ENCODE data around the gene CCDC40.
"Not testable (repeated sequence)": the region's sequence is repeated elsewhere in the genome, so short reads cannot be mapped to it uniquely, and the experiment has no call there.

CCDC40 gene, protein sequence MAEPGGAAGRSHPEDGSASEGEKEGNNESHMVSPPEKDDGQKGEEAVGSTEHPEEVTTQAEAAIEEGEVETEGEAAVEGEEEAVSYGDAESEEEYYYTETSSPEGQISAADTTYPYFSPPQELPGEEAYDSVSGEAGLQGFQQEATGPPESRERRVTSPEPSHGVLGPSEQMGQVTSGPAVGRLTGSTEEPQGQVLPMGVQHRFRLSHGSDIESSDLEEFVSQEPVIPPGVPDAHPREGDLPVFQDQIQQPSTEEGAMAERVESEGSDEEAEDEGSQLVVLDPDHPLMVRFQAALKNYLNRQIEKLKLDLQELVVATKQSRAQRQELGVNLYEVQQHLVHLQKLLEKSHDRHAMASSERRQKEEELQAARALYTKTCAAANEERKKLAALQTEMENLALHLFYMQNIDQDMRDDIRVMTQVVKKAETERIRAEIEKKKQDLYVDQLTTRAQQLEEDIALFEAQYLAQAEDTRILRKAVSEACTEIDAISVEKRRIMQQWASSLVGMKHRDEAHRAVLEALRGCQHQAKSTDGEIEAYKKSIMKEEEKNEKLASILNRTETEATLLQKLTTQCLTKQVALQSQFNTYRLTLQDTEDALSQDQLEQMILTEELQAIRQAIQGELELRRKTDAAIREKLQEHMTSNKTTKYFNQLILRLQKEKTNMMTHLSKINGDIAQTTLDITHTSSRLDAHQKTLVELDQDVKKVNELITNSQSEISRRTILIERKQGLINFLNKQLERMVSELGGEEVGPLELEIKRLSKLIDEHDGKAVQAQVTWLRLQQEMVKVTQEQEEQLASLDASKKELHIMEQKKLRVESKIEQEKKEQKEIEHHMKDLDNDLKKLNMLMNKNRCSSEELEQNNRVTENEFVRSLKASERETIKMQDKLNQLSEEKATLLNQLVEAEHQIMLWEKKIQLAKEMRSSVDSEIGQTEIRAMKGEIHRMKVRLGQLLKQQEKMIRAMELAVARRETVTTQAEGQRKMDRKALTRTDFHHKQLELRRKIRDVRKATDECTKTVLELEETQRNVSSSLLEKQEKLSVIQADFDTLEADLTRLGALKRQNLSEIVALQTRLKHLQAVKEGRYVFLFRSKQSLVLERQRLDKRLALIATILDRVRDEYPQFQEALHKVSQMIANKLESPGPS

DNA sequence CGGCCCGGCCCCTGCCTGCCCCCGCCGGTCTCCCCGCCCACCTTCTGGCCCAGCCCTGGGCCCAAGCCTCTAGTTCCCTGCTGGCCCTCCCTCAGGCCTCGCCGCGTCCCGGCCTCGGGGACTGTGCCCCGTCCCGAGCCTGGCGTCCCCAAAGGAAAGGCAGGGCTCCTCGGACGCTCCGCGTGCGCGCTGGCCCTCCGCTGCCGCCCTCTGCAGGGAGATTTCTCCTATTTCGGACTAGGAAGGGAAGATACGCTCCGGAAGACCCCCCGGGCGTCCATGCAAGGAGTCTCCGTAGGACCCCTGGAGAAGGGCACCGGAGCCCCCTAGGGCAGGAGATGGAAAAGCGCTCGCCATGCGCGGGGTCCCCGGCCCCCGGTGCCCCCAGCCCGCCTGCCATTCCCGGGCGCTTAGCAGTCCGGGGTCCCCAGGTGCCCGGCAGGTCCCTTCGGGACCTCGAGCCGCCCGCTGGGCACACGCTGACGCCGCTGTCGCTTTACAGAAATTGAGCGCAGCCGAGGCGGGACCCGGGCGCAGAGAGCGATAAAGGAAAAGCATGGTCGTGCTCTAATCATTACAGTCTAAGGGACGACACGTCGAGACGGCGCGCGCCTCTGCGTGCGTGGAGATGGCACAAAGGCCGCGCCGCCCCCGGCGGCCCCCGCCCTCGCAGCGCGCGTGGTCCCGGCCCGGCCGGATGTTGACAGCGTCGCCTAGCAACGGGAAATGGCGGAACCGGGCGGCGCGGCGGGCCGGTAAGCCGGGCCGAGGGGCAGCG lies at the start of gene CCDC40:
Gene CCDC40, plus strand, starts transcription at position 706 of the 778 bp plus-strand sequence. Its CDS starts 21 bp downstream, at position 727.
- FAIRE-seq = no peak

DNA sequence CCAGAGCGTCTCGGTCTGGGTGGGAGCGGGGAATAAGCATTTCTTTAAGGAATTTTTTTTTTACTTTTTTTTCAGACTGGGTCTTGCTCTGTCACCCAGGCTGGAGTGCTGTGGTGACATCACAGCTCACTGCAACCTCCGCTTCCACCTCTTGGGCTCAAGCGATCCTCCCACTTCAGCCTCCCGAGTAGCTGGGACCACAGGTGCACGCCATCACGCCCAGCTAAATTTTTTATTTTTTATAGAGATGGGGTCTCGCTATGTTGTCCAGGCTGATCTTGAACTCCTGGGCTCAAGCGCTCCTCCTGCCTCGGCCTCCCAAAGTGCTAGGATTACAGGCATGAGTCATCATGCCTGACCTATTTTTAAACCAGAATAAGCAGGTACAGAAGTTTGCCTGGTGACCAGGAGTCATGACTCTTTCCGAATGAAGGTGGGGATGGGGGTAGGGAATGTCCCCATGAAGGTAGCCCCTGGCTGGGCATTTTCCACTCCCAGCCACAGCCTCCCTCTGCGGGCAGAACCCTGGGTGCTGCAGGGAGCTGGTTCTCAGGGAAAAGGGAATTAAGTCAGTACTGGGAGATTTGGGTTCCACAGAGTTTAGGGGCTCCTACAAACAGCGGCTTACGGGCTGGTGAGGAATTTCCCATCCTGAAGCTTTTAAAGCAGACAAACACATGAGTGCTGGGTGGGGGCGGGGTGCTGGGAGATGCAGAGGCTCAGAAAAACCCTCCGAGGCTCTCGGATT lies 49.1 kb upstream of the CCDC40 start:
- FAIRE-seq = no peak

DNA sequence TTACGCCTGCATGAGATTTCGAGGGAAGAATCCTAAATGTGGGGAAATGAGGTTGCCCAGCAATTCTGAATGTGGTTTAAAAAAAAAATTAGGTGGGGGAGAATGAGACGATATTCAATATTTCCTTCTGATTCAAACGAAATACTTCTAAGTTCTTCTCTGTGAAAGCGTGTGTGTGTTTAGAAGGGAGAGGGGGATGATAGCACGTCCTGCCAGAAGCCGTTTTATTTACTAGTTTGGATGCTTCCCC lies 48.6 kb upstream of the CCDC40 start:
- no peak for FAIRE-seq

DNA sequence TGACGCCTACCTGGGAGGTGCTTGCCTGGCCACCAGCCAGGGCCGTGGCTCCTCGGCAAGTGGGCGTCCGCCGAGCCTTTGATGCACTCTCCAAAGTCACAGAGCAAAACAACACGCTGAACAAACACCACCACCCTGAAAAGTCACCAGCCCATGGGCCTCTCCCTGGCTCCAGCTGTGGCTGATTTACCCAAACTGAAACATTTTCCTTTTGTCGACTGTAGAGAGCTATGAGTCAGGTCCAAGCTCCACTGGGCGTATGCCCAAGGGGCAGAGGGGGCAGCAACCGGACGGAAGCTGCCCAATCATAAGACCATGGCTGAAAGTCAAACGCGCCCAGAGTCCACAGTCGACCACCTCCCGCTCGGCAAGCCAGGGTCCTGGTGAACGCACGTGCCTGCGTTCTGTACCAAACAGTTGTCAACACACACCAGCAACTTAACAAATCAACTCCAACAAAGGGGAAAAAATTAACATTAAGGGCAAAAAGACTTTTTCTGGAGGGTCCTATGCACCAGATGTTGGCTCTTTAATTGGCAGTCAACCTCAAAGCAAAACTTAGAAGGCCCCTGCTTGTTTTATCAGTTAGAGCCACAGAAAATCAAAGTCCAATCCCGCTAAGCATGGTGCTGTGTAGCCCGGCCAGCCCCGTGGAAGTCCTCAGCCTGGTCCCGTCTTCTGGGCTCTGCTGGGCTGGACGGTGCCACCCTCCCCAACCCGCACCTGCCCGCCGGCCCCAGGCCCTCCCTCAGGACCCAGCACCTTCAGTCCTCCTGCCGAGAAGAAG lies 48.1 kb upstream of the CCDC40 start:
- FAIRE-seq = no peak

DNA sequence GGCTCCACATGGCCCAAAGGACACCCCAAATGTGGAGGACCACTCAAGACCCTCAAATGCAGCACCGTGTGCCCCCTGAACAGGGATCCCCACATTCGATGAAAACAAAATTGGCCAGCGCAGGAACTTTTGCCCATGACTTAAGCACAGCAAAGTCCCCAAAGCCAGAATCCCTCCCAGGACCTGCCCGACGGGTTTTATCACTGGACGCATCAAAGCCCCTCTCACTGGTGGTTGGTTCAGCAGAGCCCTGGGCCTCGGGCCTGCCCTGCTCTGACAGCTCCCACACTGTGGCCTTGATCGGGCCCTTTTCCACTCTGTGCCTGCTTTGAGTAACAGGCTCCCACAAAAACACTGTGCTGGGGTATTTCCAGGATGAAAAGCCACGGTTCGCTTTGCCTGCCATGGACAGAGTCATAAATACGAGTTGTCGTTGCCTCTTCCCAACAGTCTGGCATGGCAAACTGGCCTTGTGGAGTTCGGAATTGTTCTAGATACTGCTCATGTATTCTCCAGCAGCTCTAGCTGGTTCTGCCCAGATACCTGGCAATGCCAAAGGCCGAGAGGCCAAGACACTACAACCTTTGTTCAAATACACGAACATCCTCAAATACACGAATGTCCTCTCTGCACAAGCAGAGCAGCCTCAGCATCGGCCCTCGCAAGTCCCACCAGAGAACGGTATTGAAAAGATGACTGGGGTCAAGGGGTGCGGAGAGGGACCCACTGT lies 47.2 kb upstream of the CCDC40 start:
- FAIRE-seq = no peak

DNA sequence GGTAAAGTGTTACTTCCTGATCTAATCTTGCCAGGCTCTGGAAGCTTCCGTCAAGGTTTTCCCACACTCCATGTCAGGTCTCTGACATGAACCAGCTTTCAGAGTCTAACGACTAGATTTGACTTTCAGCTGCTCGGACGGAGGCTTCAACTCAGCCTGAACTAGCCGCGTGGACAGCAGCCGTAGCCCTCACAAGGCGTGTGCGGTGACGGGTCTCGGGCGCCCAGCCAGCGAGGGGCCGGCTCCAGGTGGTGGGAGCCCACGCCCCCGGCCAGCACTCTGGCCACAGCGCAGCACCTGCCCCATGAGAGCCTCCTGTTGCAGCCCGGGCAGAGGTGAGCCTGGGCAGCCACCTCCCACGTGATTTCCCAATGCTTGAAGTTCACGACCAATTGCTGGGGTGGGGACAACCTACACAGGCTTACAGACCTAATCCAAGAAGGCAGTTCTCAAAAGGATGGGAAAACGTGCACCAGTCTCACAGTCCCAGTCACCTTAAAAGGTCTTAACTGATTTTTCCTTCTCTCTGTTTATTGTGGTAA lies 46.3 kb upstream of the CCDC40 start:
- no peak for FAIRE-seq

DNA sequence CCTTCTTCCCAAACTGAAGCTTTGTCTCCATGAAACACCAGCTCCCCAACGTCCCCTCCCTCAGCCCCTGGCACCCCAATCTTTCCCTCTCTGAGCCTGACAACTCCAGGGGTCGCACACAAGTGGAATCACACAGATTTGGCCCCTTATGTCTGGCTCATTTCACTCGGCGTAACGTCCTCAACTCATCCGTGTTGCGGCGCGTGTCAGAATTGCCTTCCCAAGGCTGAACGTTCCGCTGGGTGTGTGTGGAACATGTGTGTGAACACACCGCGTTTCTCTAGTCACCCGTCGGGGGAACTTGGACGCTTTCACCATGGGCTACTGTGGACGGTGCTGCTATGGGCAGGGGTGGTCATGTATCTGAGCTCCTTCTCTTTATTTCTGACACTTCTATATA lies 45.7 kb upstream of the CCDC40 start:
- FAIRE-seq = no peak

DNA sequence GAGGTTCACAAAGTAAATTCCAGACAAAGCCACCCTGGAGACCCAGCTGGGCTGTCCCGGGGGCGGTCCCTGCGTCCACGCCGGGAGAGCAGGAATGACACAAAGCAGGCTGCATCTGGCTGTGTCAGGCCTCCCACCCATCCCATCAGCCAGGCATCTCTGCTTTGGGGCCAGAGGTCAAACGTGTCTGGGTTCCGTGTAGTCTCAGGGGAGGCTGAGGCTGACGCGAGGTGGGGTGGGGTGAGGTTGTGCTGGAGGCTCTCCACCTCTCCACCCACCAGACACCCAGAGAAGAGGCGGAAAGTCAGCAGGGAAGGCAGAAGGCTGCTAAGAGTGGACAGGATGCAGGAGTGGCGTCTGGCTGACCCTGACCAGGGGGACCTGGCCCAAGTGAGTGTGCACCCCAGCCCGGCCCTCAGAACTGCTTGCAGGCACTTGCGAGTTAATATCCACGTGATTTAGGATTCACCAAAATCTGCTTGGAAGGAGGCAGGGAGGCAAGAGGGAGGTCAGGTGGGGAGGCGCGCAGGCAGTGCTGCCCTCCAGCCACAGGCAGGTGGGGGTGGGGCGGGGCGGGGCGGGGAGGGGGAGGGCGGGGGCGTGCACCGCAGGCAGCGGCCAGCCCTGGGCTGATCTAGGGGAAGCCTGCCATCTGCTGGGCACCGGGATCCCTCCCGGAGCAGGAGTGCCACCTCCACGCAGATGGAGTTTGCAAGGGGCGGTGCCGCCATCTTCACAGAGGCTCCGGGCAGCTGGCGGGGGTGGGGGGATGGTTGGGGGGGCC lies 45.1 kb upstream of the CCDC40 start:
- FAIRE-seq = no peak

DNA sequence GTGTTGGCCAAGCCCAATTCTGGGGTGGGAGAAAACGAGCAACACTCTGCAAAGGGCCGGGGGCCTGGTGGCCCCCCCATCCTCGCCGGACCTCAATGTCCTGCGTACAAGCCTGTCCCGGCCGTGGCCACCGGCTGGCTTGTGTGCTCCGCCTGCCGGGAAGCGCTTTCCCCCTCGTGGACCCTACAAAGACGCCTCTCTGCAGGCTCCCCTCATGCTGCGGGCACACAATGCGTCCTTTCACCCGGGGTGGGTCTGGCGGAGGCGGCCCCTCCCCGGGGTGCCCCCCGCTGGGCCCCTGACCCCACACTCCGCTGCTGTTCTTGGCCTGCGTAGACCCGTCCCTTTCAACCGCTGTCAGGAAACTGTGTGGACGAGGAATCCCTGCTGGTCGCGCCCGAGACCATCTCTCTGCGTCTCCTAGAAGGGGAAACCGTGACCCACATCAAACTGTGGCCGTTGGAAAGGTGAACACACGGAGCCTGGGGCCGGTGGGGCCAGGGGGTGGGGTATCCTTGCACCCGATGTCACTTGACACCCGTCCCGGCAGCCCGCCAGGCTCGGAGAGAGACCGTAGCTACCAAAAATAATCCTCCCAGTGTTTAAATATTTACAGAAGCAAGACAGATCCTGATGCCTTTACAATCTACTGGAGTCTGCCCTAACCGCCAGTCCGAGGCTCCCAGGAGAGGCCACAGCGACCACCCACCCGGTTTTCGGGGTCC lies 44.4 kb upstream of the CCDC40 start:
- no peak for FAIRE-seq

DNA sequence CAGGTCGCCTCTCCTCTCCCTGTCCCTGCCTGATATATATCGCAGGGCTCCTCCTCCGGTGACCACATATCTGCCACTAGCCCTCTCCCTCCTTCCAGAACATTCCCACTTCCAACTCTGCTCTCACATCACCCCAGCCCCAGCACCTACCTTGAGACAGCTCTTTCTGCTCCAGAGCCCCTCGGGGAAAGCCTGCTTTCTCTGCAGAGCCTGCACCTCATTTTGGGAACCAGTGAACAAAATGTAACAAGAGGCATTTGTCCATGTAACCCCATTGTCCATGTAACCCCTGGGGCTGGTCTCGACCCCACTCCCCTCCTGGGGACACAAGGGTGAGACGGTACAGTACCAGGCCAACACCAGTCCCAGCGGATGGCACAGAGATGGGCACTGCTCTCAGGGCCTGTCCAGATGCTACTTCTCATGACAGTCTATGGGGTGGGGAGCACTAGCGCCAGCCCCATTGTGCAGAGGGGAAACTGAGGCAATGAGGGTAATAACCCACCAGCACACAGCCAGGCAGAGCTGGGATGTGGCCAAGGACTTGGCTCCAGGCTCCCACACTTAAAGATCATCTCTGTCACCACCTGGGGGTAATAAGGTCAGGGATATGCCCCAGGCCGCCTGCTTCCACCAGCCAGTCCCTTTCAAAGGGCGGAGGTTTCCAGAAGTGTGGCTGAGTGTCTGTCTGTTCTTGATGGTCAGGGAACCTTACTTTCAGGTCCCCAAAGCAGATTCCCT lies 43.6 kb upstream of the CCDC40 start:
- FAIRE-seq = no peak

DNA sequence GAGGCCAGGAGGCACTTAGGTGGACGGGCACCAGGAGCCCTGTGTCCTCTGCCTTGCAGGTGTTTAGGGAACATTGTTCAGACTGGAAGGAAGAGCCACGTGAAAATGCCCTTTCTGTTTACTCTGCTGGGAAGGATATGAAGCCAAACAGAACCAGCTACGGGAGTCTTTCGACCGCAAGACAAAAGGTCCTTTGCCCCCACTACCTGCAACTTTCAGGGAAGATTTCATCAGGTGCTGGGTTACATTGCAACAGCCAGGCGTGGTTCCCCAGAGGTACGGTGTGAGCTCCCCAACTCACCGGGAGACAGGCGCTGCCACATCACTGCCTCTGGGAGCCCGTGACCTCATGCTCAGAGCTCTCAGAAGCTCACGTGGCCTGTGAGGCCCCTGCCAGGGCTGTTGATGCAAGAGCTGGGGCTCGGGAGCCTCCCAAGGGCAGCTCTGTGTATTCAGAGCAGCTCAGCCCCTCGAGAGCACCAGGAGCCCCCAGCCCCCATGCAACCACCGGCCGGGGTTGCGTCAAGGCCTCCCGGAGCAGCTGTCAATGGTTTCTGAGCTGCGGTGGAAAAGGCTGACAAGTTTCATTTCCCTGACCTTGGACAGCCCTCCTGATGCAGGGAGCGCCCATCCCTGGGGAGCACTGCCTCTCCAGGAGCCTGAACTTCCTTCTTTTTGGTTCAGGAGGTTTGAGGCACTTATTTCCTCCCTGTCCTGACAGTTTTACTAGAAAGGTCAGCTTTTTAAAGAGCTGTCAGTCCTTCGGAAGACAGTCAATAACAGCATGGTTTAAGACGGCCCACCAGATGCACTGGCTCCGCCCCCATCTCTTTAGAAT lies 42.8 kb upstream of the CCDC40 start:
- no peak for FAIRE-seq

DNA sequence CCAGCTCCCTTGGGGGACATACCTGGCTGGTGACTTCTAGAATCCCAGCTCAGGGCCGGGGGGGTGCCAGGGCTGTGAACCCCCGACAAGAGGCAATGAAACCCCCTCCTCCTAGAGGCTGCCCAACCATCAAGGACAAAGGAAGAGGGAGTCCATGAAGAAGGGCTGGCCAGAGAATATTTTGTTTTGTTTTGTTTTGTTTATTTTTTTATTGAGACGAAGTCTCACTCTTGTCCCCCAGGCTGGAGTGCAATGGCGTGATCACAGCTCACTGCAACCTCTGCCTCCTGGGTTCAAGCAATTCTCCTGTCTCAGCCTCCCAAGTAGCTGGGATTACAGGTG lies 42.2 kb upstream of the CCDC40 start:
- not testable (repeated sequence) for FAIRE-seq

DNA sequence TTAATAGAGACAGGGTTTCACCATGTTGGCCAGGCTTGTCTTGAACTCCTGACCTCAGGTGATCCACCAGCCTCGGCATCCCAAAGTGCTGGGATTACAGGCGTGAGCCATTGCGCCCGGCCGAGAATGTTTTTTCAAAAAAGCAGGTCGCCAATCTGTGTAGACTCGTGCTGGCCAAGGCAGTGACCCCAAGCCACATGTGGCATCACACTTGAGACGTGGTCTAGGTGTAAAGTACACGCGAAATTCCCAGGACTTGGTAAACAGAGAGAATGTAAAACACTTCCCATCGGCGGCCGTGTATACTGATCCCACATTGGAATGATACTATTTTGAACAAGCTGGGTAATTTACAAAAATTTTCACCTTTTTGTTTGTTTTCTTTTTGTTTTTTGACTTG lies 41.8 kb upstream of the CCDC40 start:
- no peak for FAIRE-seq

DNA sequence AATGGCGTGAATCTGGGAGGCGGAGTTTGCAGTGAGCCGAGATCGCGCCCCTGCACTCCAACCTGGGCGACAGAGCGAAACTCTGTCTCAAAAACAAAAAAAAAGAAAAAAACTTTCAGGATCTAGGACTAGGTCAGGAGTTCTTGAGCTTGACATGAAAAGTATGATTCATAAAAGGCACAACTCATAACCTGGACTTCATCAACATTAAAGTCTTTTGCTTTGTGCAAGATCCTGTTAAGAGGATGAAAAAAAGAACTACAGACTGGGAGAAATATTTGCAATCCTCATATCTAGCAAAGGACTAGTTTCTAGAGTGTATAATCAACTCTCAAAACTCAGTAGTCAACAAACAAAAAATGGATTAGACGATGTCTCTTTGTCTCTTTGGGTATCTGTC lies 40.7 kb upstream of the CCDC40 start:
- FAIRE-seq = no peak

DNA sequence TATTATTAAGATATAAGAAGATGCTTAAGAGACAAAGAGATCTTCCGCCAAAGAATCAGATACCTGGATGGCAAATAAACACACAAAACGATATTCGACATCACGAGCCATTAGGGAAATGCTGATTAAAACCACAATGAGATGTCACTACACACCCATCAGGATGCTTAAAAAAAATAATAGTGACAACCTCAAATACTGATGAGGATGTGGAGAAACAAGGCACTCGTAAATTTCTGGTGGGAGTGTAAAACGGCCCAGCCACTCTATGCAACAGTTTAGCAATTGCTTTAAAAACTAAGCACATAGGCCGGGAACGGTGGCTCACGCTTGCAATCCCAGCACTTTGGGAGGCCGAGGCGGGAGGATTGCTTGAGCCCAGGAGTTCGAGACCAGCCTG lies 40.2 kb upstream of the CCDC40 start:
- FAIRE-seq = no peak

DNA sequence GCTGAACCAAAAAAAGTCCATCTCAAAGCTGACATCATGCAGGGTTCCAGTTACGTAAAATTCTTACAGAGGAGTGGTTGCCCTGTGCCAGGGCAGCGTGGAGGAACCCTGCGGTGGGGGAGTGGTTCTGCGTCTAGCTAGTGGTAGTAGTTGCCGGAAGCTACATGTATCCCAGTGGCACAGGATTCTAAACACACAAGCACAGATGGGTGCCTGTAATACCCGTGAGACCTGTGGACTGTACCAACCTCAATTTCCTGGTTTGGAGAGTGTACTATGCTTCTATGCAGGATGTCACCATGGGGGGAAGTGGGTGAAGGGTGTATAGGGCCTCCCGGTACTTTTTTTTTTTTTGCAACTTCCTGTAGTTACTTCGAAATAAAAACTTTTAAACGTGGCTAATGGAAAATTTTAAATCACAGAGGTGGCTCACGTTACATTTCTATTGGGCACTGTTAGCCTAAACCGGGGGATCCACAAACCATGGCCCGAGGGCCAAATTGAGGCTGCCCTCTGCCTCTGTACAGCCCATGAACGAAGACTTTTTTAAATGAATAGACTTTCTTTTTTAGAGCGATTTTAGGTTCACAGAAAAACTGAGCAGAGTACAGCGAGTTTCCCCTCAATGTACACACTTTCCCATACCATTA lies 39.3 kb upstream of the CCDC40 start:
- no peak for FAIRE-seq

DNA sequence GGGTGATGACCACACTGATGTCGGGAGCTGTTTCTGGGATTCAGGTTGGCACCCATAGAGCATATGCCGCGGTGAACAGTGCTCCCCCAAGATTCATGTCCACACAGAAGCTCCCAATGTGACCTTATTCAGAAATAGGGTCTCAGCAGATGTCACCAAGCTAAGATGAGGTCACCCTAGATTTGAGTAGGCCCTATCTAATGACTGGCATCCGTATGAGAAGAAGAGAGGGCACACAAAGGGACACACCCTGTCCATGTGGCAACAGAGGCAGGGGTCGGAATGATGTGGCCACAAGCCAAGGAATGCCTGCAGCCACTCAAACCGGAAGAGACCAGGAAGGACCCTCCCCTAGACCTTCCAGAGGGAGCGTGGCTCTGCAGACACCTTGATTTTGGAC lies 36.3 kb upstream of the CCDC40 start:
- no peak for FAIRE-seq
